GM23248 (cell line): Measurements from ENCODE around the gene SSR2.

Source experiments
- EZH2 ChIP-seq: fragments of 200-600 bp; sonication (generic); IDR thresholded peaks from 2 replicates; pipeline ENCODE4 v1.6.1; 2018; ENCODE audit warnings: antibody characterized with exemption, mild to moderate bottlenecking; ENCODE audit not compliant: insufficient read depth, poor library complexity, severe bottlenecking
- EZH2phosphoT487 ChIP-seq: fragments of 200-600 bp; sonication (generic); IDR thresholded peaks from 2 replicates; pipeline ENCODE4 v1.6.1; 2018; ENCODE audit warnings: antibody characterized with exemption, moderate library complexity, mild to moderate bottlenecking, low read depth; ENCODE audit not compliant: insufficient read depth

DNA sequence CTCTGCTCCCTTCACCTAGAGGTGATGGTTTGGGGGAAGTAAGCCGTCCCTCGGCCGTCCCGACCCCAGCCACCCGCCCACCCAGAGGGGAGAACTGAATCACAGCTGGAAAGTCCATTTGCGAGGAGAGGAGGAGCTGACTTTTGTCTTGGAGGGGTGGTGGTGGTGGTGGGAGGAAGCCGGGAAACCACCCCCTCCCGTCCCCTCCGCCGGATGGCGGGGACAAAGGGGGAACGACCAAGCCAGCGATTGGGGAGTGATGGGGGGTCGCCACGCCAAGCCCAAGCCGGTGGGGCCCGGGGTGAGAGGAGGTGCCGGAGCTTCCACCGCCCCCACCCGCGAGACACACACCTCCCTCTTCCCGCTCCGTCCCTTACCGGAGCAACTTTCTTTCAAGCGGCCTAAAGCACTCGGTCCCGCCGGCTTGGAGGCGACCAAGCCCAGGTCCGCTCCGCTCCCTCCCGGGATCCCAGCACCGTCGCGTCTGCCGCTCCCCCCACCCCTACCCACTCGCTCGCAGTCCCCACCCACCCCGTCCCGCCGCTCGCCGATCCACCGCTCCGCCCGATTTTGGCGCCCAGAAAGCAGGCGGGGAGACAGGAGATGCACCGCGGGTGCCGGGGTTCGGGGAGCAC lies 42.9 kb downstream of the SSR2 start:
- TF ChIP-seq EZH2 (no peak), EZH2phosphoT487 (no peak)
